LNCAP (cell line): ENCODE measurements around the gene SLFN13.

ENCODE experiments used
- TF ChIP-seq, protein P1 (sequence below): fragments of 450-650 bp; IDR thresholded peaks from 2 replicates; pipeline ENCODE4 v1.5.1; 2017; ENCODE audit warnings: mild to moderate bottlenecking

The SLFN13 gene

GRCh38 chr17:35448214-35448898 is at the start of gene SLFN13:
TSS of gene SLFN13 (minus strand) at chr17:35448766. CDS start at chr17:35445680, 3,086 bp downstream.
- TF ChIP-seq, protein P1, sequence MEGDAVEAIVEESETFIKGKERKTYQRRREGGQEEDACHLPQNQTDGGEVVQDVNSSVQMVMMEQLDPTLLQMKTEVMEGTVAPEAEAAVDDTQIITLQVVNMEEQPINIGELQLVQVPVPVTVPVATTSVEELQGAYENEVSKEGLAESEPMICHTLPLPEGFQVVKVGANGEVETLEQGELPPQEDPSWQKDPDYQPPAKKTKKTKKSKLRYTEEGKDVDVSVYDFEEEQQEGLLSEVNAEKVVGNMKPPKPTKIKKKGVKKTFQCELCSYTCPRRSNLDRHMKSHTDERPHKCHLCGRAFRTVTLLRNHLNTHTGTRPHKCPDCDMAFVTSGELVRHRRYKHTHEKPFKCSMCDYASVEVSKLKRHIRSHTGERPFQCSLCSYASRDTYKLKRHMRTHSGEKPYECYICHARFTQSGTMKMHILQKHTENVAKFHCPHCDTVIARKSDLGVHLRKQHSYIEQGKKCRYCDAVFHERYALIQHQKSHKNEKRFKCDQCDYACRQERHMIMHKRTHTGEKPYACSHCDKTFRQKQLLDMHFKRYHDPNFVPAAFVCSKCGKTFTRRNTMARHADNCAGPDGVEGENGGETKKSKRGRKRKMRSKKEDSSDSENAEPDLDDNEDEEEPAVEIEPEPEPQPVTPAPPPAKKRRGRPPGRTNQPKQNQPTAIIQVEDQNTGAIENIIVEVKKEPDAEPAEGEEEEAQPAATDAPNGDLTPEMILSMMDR = no peak

GRCh38 chr17:35496451-35497290 is 48.1 kb upstream of the SLFN13 start:
- TF ChIP-seq, protein P1 = no peak

- TF ChIP-seq, protein P1 = no peak
Measured at GRCh38 chr17:35493040-35493439, 44.5 kb upstream of the SLFN13 start.

DNA sequence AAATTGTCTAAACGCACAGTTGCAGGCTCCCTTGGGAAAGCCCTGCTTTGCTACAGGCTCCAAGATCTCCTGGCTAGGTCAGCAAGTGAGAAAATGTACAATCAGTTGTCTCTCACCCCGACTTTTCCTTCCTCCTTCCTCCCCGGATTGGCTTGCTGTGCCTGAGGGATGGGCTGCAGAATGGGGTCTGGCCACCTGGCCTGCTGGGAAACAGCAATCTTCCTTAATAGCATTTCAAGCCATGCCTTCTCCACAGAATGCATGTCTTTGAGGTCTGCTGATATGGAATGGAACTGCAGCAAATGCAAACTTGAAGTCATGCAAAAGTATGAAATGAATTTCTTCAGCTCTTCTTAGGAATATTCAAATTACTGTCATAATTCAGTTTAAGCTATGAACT is 42.9 kb upstream of the SLFN13 start:
- TF ChIP-seq, protein P1 = no peak

GRCh38 chr17:35489944-35490343 is 41.4 kb upstream of the SLFN13 start:
- TF ChIP-seq, protein P1 = no peak

DNA sequence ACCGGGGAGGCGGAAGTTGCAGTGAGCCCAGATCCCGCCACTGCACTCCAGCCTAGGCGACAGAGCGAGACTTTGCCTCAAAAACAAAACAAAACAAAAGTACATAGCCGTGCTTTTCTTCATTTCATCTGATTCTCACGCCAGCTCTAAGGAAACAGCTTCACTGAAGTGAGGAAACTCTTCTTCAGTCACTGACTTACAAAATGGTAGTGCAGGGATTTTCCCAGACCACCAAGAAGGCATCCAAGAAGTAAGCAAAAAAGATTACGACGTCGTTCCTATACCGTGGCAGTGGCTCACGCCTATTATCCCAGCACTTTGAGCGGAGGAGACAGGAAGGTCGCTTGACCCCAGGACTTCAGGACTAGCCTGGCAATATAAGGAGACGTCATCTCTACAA is 40.4 kb upstream of the SLFN13 start:
- TF ChIP-seq, protein P1 = no peak

- TF ChIP-seq, protein P1 = no peak
Measured at GRCh38 chr17:35486920-35487732, 38.6 kb upstream of the SLFN13 start.
